Measurements from ENCODE around the gene DCST2.

- TF ChIP-seq POLR2A (IDR thresholded peaks at IDR 0.05; ENCODE audit: extremely low read depth, insufficient read length): no peak
- TF ChIP-seq, protein P1, sequence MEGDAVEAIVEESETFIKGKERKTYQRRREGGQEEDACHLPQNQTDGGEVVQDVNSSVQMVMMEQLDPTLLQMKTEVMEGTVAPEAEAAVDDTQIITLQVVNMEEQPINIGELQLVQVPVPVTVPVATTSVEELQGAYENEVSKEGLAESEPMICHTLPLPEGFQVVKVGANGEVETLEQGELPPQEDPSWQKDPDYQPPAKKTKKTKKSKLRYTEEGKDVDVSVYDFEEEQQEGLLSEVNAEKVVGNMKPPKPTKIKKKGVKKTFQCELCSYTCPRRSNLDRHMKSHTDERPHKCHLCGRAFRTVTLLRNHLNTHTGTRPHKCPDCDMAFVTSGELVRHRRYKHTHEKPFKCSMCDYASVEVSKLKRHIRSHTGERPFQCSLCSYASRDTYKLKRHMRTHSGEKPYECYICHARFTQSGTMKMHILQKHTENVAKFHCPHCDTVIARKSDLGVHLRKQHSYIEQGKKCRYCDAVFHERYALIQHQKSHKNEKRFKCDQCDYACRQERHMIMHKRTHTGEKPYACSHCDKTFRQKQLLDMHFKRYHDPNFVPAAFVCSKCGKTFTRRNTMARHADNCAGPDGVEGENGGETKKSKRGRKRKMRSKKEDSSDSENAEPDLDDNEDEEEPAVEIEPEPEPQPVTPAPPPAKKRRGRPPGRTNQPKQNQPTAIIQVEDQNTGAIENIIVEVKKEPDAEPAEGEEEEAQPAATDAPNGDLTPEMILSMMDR (IDR thresholded peaks at IDR 0.05; ENCODE audit: low read depth, low read length): no peak
- TF ChIP-seq, protein P2, sequence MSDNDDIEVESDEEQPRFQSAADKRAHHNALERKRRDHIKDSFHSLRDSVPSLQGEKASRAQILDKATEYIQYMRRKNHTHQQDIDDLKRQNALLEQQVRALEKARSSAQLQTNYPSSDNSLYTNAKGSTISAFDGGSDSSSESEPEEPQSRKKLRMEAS (IDR thresholded peaks at IDR 0.05; ENCODE audit: low read depth, low read length): 0 out of 2 replicates have a peak, but pooled peaks have one; percentile 17
- no peak for TF ChIP-seq MYC (IDR thresholded peaks at IDR 0.05; ENCODE audit: low read depth, low read length)
Measured at GRCh38 chr1:155078469-155079209, 45.1 kb upstream of the DCST2 start, which contains the start of gene EFNA3.

Data from NB4 (cell line).